ENCODE measurements around the gene UBR4.

The UBR4 gene

GRCh38 chr1:19128968-19129514, 81.0 kb downstream of the UBR4 start:
- DNase-seq (ENCODE audit: insufficient read length), result no peak
- TF ChIP-seq POLR2A (IDR thresholded peaks at IDR 0.05; ENCODE audit: low read depth, low read length) (no peak), TAF1 (IDR thresholded peaks at IDR 0.05; ENCODE audit: borderline replicate concordance, low read depth, low read length) (no peak), POLR2AphosphoS5 (IDR thresholded peaks at IDR 0.05; ENCODE audit: low read depth, low read length) (no peak)
- no peak for FAIRE-seq

GRCh38 chr1:19124273-19124672, 85.8 kb downstream of the UBR4 start:
- DNase-seq (ENCODE audit: insufficient read length), result no peak
- TF ChIP-seq TAF1 (IDR thresholded peaks at IDR 0.05; ENCODE audit: borderline replicate concordance, low read depth, low read length) (no peak), POLR2AphosphoS5 (IDR thresholded peaks at IDR 0.05; ENCODE audit: low read depth, low read length) (no peak), POLR2A (IDR thresholded peaks at IDR 0.05; ENCODE audit: low read depth, low read length) (no peak)
- FAIRE-seq, result peak; percentile 27

GRCh38 chr1:19123837-19124236, 86.2 kb downstream of the UBR4 start:
- FAIRE-seq (no peak), DNase-seq (ENCODE audit: insufficient read length) (no peak)
- no peak for TF ChIP-seq POLR2AphosphoS5 (IDR thresholded peaks at IDR 0.05; ENCODE audit: low read depth, low read length)

- TF ChIP-seq POLR2A (IDR thresholded peaks at IDR 0.05; ENCODE audit: low read depth, low read length) (no peak), POLR2AphosphoS5 (IDR thresholded peaks at IDR 0.05; ENCODE audit: low read depth, low read length) (no peak), TAF1 (IDR thresholded peaks at IDR 0.05; ENCODE audit: borderline replicate concordance, low read depth, low read length) (no peak)
- DNase-seq (ENCODE audit: insufficient read length) (no peak), FAIRE-seq (no peak)
Measured at GRCh38 chr1:19122668-19123067, 87.4 kb downstream of the UBR4 start.

GRCh38 chr1:19121192-19121591, 88.9 kb downstream of the UBR4 start:
- TF ChIP-seq POLR2A (IDR thresholded peaks at IDR 0.05; ENCODE audit: low read depth, low read length) (no peak), POLR2AphosphoS5 (IDR thresholded peaks at IDR 0.05; ENCODE audit: low read depth, low read length) (no peak), TAF1 (IDR thresholded peaks at IDR 0.05; ENCODE audit: borderline replicate concordance, low read depth, low read length) (no peak)
- FAIRE-seq (no peak), DNase-seq (ENCODE audit: insufficient read length) (no peak)

GRCh38 chr1:19120070-19120469, 90.0 kb downstream of the UBR4 start:
- DNase-seq (ENCODE audit: insufficient read length), result no peak
- FAIRE-seq, result no peak
- TF ChIP-seq POLR2A (IDR thresholded peaks at IDR 0.05; ENCODE audit: low read depth, low read length) (no peak), TAF1 (IDR thresholded peaks at IDR 0.05; ENCODE audit: borderline replicate concordance, low read depth, low read length) (no peak), POLR2AphosphoS5 (IDR thresholded peaks at IDR 0.05; ENCODE audit: low read depth, low read length) (no peak)

- no peak for DNase-seq (ENCODE audit: insufficient read length)
Measured at GRCh38 chr1:19115082-19115808, 94.8 kb downstream of the UBR4 start.

GRCh38 chr1:19113697-19114092, 96.4 kb downstream of the UBR4 start:
- TF ChIP-seq POLR2A (IDR thresholded peaks at IDR 0.05; ENCODE audit: low read depth, low read length) (no peak), TAF1 (IDR thresholded peaks at IDR 0.05; ENCODE audit: borderline replicate concordance, low read depth, low read length) (no peak), POLR2AphosphoS5 (IDR thresholded peaks at IDR 0.05; ENCODE audit: low read depth, low read length) (no peak)
- FAIRE-seq, result no peak
- DNase-seq (ENCODE audit: insufficient read length), result no peak

More at GRCh38 chr1:19115082-19115808, 94.8 kb downstream of the UBR4 start:
- TF ChIP-seq POLR2A (IDR thresholded peaks at IDR 0.05; ENCODE audit: low read depth, low read length) (no peak), TAF1 (IDR thresholded peaks at IDR 0.05; ENCODE audit: borderline replicate concordance, low read depth, low read length) (no peak)
- peak; percentile 76 for FAIRE-seq

- FAIRE-seq (no peak), DNase-seq (ENCODE audit: insufficient read length) (no peak)
- TF ChIP-seq POLR2A (IDR thresholded peaks at IDR 0.05; ENCODE audit: low read depth, low read length) (no peak), POLR2AphosphoS5 (IDR thresholded peaks at IDR 0.05; ENCODE audit: low read depth, low read length) (no peak), TAF1 (IDR thresholded peaks at IDR 0.05; ENCODE audit: borderline replicate concordance, low read depth, low read length) (no peak)
Measured at GRCh38 chr1:19112891-19113696, 97.0 kb downstream of the UBR4 start.

- no peak for FAIRE-seq
- no peak for DNase-seq (ENCODE audit: insufficient read length)
- TF ChIP-seq TAF1 (IDR thresholded peaks at IDR 0.05; ENCODE audit: borderline replicate concordance, low read depth, low read length) (no peak), POLR2A (IDR thresholded peaks at IDR 0.05; ENCODE audit: low read depth, low read length) (no peak), POLR2AphosphoS5 (IDR thresholded peaks at IDR 0.05; ENCODE audit: low read depth, low read length) (no peak)
Measured at GRCh38 chr1:19110257-19110927, 99.7 kb downstream of the UBR4 start.

GRCh38 chr1:19109545-19109944, 100.5 kb downstream of the UBR4 start:
- TF ChIP-seq POLR2AphosphoS5 (IDR thresholded peaks at IDR 0.05; ENCODE audit: low read depth, low read length) (no peak), TAF1 (IDR thresholded peaks at IDR 0.05; ENCODE audit: borderline replicate concordance, low read depth, low read length) (no peak), POLR2A (IDR thresholded peaks at IDR 0.05; ENCODE audit: low read depth, low read length) (no peak)
- FAIRE-seq (no peak), DNase-seq (ENCODE audit: insufficient read length) (no peak)
